ENCODE measurements around the gene PCSK5. TPM values are rescaled to one million over a fixed set of nuclear protein-coding genes. Genes with fewer than 3 reads are reported as not detected.

The PCSK5 gene
- polyA plus RNA-seq, 1 donor (not counting 4 experiments of a cell fraction or from before 2014, with no cell fraction given) = 1.9 TPM

GRCh38 chr9:76109953-76110352 lies 219.5 kb downstream of the PCSK5 start:
- Histone ChIP-seq H3K36me3 (ENCODE audit: control insufficient read depth in 2 of 2, extremely low read depth in 1 of 2, insufficient read depth in 2 of 2, low read length in 2 of 2) (no peaks in the 10 kb centered on the region), H2AFZ (ENCODE audit: control insufficient read depth, low read length) (no peak overlapping the region), H3K4me2 (ENCODE audit: control insufficient read depth, extremely low read depth, insufficient read depth, low read depth, low read length) (no peak overlapping the region), H3K27me3 (ENCODE audit: control insufficient read depth, extremely low read depth, insufficient read depth, low read length) (no peaks in the 10 kb centered on the region), H3K27ac (ENCODE audit: control insufficient read depth, insufficient read depth, low read length) (no peak overlapping the region), H3K9ac (ENCODE audit: control insufficient read depth, extremely low read depth, insufficient read depth, low read length) (no peak overlapping the region), H4K20me1 (ENCODE audit: control insufficient read depth, extremely low read depth, insufficient read depth, low read length) (no peaks in the 10 kb centered on the region), H3K4me1 (ENCODE audit: control insufficient read depth, extremely low read depth, insufficient read depth, low read length) (no peaks in the 10 kb centered on the region), H3K4me3 (ENCODE audit: control insufficient read depth in 2 of 3, extremely low read depth in 1 of 3, insufficient read depth in 2 of 3, low read depth in 1 of 3, low read length in 3 of 3) (no peak overlapping the region), H3K79me2 (ENCODE audit: control insufficient read depth, insufficient read depth, low read length) (no peaks in the 10 kb centered on the region), H3K9me1 (ENCODE audit: control insufficient read depth, extremely low read depth, insufficient read depth, low read length) (no peaks in the 10 kb centered on the region), H3K9me3 (ENCODE audit: control insufficient read depth, low read depth, low read length) (no peaks in the 10 kb centered on the region)
- no peak for DNase-seq (ENCODE audit: low read depth, low spot score)
- FAIRE-seq = no peak
- TF ChIP-seq EZH2 (IDR thresholded peaks at IDR 0.05; ENCODE audit: low read length) (no peak), CTCF (optimal IDR thresholded peaks at IDR 0.05 in 1 of 3, IDR thresholded peaks at IDR 0.05 in 1 of 3, conservative IDR thresholded peaks at IDR 0.05 in 1 of 3; ENCODE audit: extremely low read depth in 1 of 3, insufficient read depth in 2 of 3, low read length in 3 of 3) (no peak)
- dilution Hi-C loops (cut with MboI; ENCODE audit: extremely low pct_ligation_motif_present, low sequenced_read_pairs) = no loop called here

- Histone ChIP-seq H3K9me3 (ENCODE audit: control insufficient read depth, low read depth, low read length) (no peaks in the 10 kb centered on the region), H4K20me1 (ENCODE audit: control insufficient read depth, extremely low read depth, insufficient read depth, low read length) (no peaks in the 10 kb centered on the region), H3K4me3 (ENCODE audit: control insufficient read depth in 2 of 3, extremely low read depth in 1 of 3, insufficient read depth in 2 of 3, low read depth in 1 of 3, low read length in 3 of 3) (no peak overlapping the region), H3K36me3 (ENCODE audit: control insufficient read depth in 2 of 2, extremely low read depth in 1 of 2, insufficient read depth in 2 of 2, low read length in 2 of 2) (no peaks in the 10 kb centered on the region), H3K9ac (ENCODE audit: control insufficient read depth, extremely low read depth, insufficient read depth, low read length) (no peak overlapping the region), H3K4me2 (ENCODE audit: control insufficient read depth, extremely low read depth, insufficient read depth, low read depth, low read length) (no peak overlapping the region), H3K4me1 (ENCODE audit: control insufficient read depth, extremely low read depth, insufficient read depth, low read length) (peaks cover 9% of the 10 kb centered on the region), H3K79me2 (ENCODE audit: control insufficient read depth, insufficient read depth, low read length) (no peaks in the 10 kb centered on the region), H3K27me3 (ENCODE audit: control insufficient read depth, extremely low read depth, insufficient read depth, low read length) (no peaks in the 10 kb centered on the region), H2AFZ (ENCODE audit: control insufficient read depth, low read length) (no peak overlapping the region), H3K9me1 (ENCODE audit: control insufficient read depth, extremely low read depth, insufficient read depth, low read length) (no peaks in the 10 kb centered on the region), H3K27ac (ENCODE audit: control insufficient read depth, insufficient read depth, low read length) (no peak overlapping the region)
- dilution Hi-C loops (cut with MboI; ENCODE audit: extremely low pct_ligation_motif_present, low sequenced_read_pairs) = no loop called here
- no peak for TF ChIP-seq EZH2 (IDR thresholded peaks at IDR 0.05; ENCODE audit: low read length)
- TF ChIP-seq CTCF (optimal IDR thresholded peaks at IDR 0.05 in 1 of 3, IDR thresholded peaks at IDR 0.05 in 1 of 3, conservative IDR thresholded peaks at IDR 0.05 in 1 of 3; ENCODE audit: extremely low read depth in 1 of 3, insufficient read depth in 2 of 3, low read length in 3 of 3) = no peak
- FAIRE-seq = no peak
- DNase-seq (ENCODE audit: low read depth, low spot score) = no peak
Observed at GRCh38 chr9:76112151-76112550, 221.7 kb downstream of the PCSK5 start.
